ENCODE data around the gene RNF157. TPM values are rescaled to one million over a fixed set of nuclear protein-coding genes. Genes with fewer than 3 reads are reported as not detected.
A peak's percentile ranks its signal among the peaks of the same experiment; 100 is the strongest.

RNF157 gene
- polyA plus RNA-seq, 2 of the 4 experiments (the other 2 are of a cell fraction), result 7.2 to 8.5 TPM

GRCh38 chr17:76277300-76278267 lies 37.3 kb upstream of the RNF157 start:
- no peak for DNase-seq (ENCODE audit: low read depth in 1 of 2, low spot score in 1 of 2)
- no peak for ATAC-seq
- WGBS (ENCODE audit: missing lambda C conversion rate), result 92% methylated on average over 31 of the region's 31 CpGs
- POLR2A ChIA-PET, result interaction anchor here (1.0 kb wide), 1 partner anchor 13 kb away, joined by 4 read pairs; the partner anchor contains the start of gene UBALD2
- Histone ChIP-seq H3K9me3 (no peaks in the 10 kb centered on the region), H3K4me1 (peaks cover 10% of the 10 kb centered on the region), H3K4me3 (no peak overlapping the region), H3K4me2 (no peak overlapping the region), H3K27ac (peak overlapping the region in 1 of 2 experiments; percentile 66; a peak in 3 of 6 replicates)
- CTCF ChIA-PET, result interaction anchor here (1.4 to 19.6 kb wide), 21 partner anchors 9 to 367 kb away, joined by 3 to 755 read pairs (median 37); partner anchors contain the start of genes CDK3, EXOC7, QRICH2 and RNF157
- TF ChIP-seq KDM5A (IDR thresholded peaks at IDR 0.05) (no peak), CHD4 (IDR thresholded peaks at IDR 0.05; ENCODE audit: borderline replicate concordance) (no peak), POLR2A (IDR thresholded peaks at IDR 0.05; ENCODE audit: low read length) (no peak), CTCF (IDR thresholded peaks at IDR 0.05) (no peak), MAFK (IDR thresholded peaks at IDR 0.05; ENCODE audit: partially characterized antibody) (no peak), BCL3 (IDR thresholded peaks at IDR 0.05) (no peak), NPAS2 (CRISPR knock-in tag; IDR thresholded peaks at IDR 0.05; ENCODE audit: borderline replicate concordance) (no peak), EHF (CRISPR knock-in tag; IDR thresholded peaks at IDR 0.05) (no peak), RNF2 (IDR thresholded peaks at IDR 0.05; ENCODE audit: borderline replicate concordance, low read depth) (no peak), HEYL (CRISPR knock-in tag; IDR thresholded peaks at IDR 0.05) (no peak), MAX (IDR thresholded peaks at IDR 0.05) (no peak), HOXA7 (CRISPR knock-in tag; IDR thresholded peaks at IDR 0.05) (no peak), HOXB5 (CRISPR knock-in tag; IDR thresholded peaks at IDR 0.05) (no peak), RCOR1 (IDR thresholded peaks at IDR 0.05; ENCODE audit: low read depth, low read length) (no peak), RFX5 (IDR thresholded peaks at IDR 0.05) (no peak), PBX3 (IDR thresholded peaks at IDR 0.05) (no peak)
- peak; percentile 43 for FAIRE-seq

- DNase-seq (ENCODE audit: low read depth in 1 of 2, low spot score in 1 of 2) (no peak), ATAC-seq (no peak), FAIRE-seq (no peak)
- Histone ChIP-seq H3K4me2 (no peak overlapping the region), H3K27ac (peak overlapping the region; percentile 35 to 66; a peak in 4 of 6 replicates), H3K9me3 (no peaks in the 10 kb centered on the region), H3K4me3 (no peak overlapping the region), H3K4me1 (peaks cover 10% of the 10 kb centered on the region)
- WGBS (ENCODE audit: missing lambda C conversion rate), result 87% methylated on average over 19 of the region's 19 CpGs
- ChIA-PET POLR2A (no interaction called here), CTCF (interaction anchor here (1.0 to 19.6 kb wide), 8 partner anchors 10 to 366 kb away, joined by 3 to 755 read pairs (median 14); partner anchors contain the start of gene EXOC7)
- TF ChIP-seq BCL3 (IDR thresholded peaks at IDR 0.05) (no peak), RARB (CRISPR knock-in tag; IDR thresholded peaks at IDR 0.05) (no peak), CHD2 (IDR thresholded peaks at IDR 0.05; ENCODE audit: low read length, partially characterized antibody) (no peak), EHMT2 (IDR thresholded peaks at IDR 0.05; ENCODE audit: low read depth) (no peak), HOXA7 (CRISPR knock-in tag; IDR thresholded peaks at IDR 0.05) (no peak)
Observed at GRCh38 chr17:76276461-76277299, 36.4 kb upstream of the RNF157 start.
